GM12873 (cell line): ENCODE data around the gene POU4F3.

Source experiments
- TF ChIP-seq, protein P1 (sequence below): IDR thresholded peaks from 2 replicates; pipeline ENCODE4 v1.5.1; 2012; ENCODE audit warnings: low read depth, mild to moderate bottlenecking, moderate library complexity, low read length, control low read depth; ENCODE audit not compliant: insufficient read depth; ENCODE audit errors: missing control alignments

Gene POU4F3

DNA sequence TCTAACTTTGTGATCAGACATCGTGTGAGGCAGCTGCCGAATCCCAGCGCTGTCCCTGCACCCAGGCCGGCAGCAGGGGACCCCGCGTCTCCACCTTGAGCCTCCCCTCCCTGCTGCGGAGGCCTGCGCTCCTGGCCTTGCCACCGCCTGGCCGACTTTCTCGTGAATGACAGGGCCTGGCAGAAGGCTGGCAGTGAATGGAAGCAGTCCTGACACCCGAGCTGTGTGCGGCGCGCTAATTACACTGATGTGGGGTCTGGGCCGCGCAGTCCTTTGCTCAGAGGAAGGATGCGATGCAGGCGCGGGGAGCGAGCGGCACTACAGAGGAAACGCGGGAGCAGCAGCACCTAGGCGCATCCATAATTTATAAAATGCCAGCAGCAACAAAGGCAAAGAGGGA lies 40.3 kb downstream of the POU4F3 start:
- TF ChIP-seq, protein P1, sequence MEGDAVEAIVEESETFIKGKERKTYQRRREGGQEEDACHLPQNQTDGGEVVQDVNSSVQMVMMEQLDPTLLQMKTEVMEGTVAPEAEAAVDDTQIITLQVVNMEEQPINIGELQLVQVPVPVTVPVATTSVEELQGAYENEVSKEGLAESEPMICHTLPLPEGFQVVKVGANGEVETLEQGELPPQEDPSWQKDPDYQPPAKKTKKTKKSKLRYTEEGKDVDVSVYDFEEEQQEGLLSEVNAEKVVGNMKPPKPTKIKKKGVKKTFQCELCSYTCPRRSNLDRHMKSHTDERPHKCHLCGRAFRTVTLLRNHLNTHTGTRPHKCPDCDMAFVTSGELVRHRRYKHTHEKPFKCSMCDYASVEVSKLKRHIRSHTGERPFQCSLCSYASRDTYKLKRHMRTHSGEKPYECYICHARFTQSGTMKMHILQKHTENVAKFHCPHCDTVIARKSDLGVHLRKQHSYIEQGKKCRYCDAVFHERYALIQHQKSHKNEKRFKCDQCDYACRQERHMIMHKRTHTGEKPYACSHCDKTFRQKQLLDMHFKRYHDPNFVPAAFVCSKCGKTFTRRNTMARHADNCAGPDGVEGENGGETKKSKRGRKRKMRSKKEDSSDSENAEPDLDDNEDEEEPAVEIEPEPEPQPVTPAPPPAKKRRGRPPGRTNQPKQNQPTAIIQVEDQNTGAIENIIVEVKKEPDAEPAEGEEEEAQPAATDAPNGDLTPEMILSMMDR: no peak

DNA sequence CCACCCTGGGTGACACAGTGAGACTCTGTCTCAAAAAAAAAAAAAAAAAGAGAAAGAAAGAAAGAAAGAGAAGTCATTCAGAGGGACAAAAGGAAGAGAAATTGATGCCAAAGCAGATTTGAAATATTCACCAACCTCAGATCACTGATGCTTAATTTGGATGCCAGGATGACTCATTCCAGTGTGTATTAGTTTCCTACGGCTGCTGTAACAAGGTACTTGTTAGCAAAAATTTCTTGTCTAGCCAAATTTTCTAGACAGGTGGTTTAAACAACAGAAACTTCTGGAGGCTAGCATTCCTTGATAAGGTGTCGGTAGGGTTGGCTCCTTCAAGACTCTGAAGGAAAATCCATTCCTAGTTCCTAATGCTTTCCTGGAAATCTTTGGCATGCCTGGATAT lies 42.1 kb downstream of the POU4F3 start:
- TF ChIP-seq, protein P1: no peak

DNA sequence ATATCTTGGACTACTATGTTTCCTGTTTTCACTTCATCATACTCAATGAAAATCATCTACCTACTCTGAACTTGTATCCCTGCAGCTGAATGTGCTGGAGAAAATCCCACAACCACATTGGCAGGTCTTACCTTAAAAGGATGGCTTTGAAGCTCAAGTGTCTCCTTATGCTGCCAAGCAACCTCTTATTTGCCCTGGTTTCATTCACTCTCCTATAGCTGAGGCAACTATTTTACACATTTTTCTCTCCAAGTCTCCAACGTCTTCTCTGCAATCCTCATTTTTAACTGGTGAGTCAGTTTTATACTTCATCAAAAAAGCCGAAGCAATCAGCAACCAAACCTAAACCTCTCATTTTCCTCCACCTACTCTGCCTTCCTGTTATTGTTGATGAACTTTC lies 49.7 kb downstream of the POU4F3 start:
- TF ChIP-seq, protein P1: no peak

DNA sequence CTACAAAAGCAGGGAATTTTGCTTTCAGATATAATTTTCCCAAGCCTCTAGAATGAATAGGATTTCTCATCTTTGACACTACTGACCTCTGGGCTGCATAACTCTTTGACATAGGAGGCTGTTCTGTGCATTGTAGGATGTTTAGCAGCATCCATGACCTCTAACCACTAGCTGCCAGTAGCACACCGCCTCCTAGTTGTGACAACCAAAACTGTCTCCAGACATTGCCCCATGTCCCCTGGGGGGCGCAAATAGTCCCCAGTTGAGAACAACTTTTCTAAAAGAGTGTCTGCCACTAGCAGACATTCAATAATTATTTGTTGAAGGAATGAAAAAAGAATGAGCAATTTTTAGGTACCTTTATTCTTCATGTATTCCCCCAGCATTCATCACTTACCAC lies 51.8 kb downstream of the POU4F3 start:
- TF ChIP-seq, protein P1: peak; percentile 38
